HepG2 (cell line): ENCODE results near the gene LNX2. TPM values are rescaled to one million over a fixed set of nuclear protein-coding genes. Genes with fewer than 3 reads are reported as not detected.
A peak's percentile ranks its signal among the peaks of the same experiment; 100 is the strongest.

Experiments used
- FOXK2 ChIP-seq: fragments of 450-650 bp; IDR thresholded peaks from 2 replicates; pipeline ENCODE4 v1.6.1; 2016
- HMGXB3 ChIP-seq: sonication (generic); formaldehyde crosslinking; IDR thresholded peaks from 2 replicates; pipeline ENCODE4 v1.4.0; 2020; ENCODE audit warnings: missing genetic modification reagents, borderline replicate concordance
- IKZF5 ChIP-seq: IDR thresholded peaks from 2 replicates; pipeline ENCODE4 v1.6.1; 2018; ENCODE audit warnings: missing genetic modification reagents, mild to moderate bottlenecking, missing compliant biosample characterization
- KAT2B ChIP-seq: fragments of 150-350 bp; IDR thresholded peaks from 2 replicates; pipeline ENCODE4 v1.6.1; 2014; ENCODE audit warnings: low read depth, low read length, borderline replicate concordance
- NFATC3 ChIP-seq: sonication (generic); formaldehyde crosslinking; IDR thresholded peaks from 2 replicates; pipeline ENCODE4 v1.5.1; 2020; ENCODE audit warnings: mild to moderate bottlenecking, missing genetic modification reagents
- NR2C2 ChIP-seq: sonication (generic); formaldehyde crosslinking; IDR thresholded peaks from 2 replicates; pipeline ENCODE4 v1.4.0; 2020; ENCODE audit warnings: missing genetic modification reagents, mild to moderate bottlenecking, moderate library complexity, borderline replicate concordance
- RBAK ChIP-seq: sonication (generic); formaldehyde crosslinking; IDR thresholded peaks from 2 replicates; pipeline ENCODE4 v1.5.1; 2020; ENCODE audit warnings: mild to moderate bottlenecking, missing genetic modification reagents
- SRSF9 ChIP-seq: fragments of 200-400 bp; formaldehyde crosslinking; IDR thresholded peaks from 2 replicates; pipeline ENCODE4 v1.6.1; 2018; ENCODE audit warnings: borderline replicate concordance, mild to moderate bottlenecking, low read depth, low read length; ENCODE audit not compliant: insufficient read depth, poor library complexity, severe bottlenecking
- ZBTB49 ChIP-seq: sonication (generic); formaldehyde crosslinking; IDR thresholded peaks from 2 replicates; pipeline ENCODE4 v1.4.0; 2020; ENCODE audit warnings: missing genetic modification reagents, borderline replicate concordance
- ZFP90 ChIP-seq: sonication (generic); formaldehyde crosslinking; IDR thresholded peaks from 2 replicates; pipeline ENCODE4 v1.8.0; 2022; ENCODE audit warnings: missing genetic modification reagents, mild to moderate bottlenecking, inconsistent platforms, borderline replicate concordance
- ZNF234 ChIP-seq: sonication (generic); formaldehyde crosslinking; conservative IDR thresholded peaks from 2 replicates; pipeline ENCODE4 v1.5.1; 2020; ENCODE audit warnings: mild to moderate bottlenecking, missing genetic modification reagents
- ZNF30 ChIP-seq: sonication (generic); formaldehyde crosslinking; IDR thresholded peaks from 2 replicates; pipeline ENCODE4 v1.5.0; 2020; ENCODE audit warnings: mild to moderate bottlenecking, missing genetic modification reagents
- ZNF317 ChIP-seq: sonication (generic); formaldehyde crosslinking; IDR thresholded peaks from 2 replicates; pipeline ENCODE4 v1.5.0; 2020; ENCODE audit warnings: mild to moderate bottlenecking, missing genetic modification reagents
- ZNF441 ChIP-seq: sonication (generic); formaldehyde crosslinking; IDR thresholded peaks from 2 replicates; pipeline ENCODE4 v1.7.0; 2021; ENCODE audit warnings: missing genetic modification reagents, borderline replicate concordance
- ZNF484 ChIP-seq: sonication (generic); formaldehyde crosslinking; IDR thresholded peaks from 2 replicates; pipeline ENCODE4 v1.5.1; 2020; ENCODE audit warnings: mild to moderate bottlenecking, low read depth, missing genetic modification reagents, borderline replicate concordance
- ZNF546 ChIP-seq: sonication (generic); formaldehyde crosslinking; conservative IDR thresholded peaks from 2 replicates; pipeline ENCODE4 v1.8.1; 2023; ENCODE audit warnings: mild to moderate bottlenecking, missing genetic modification reagents
- ZNF598 ChIP-seq: sonication (generic); formaldehyde crosslinking; IDR thresholded peaks from 2 replicates; pipeline ENCODE4 v1.5.1; 2020; ENCODE audit warnings: mild to moderate bottlenecking, missing genetic modification reagents, borderline replicate concordance
- ZNF850 ChIP-seq: sonication (generic); formaldehyde crosslinking; conservative IDR thresholded peaks from 2 replicates; pipeline ENCODE4 v1.9.0; 2021; ENCODE audit warnings: mild to moderate bottlenecking, missing genetic modification reagents
- polyA plus RNA-seq, 8 experiments: library from polyadenylated mRNA; depleted of rRNA in 3 of 8; stranded (reverse) in 7 of 8; unstranded in 1 of 8; fragments of >200 nt; fragmentation: Illumina TruSeq in 4 of 8; extraction: Trizol in 4 of 8; gene quantifications; 2 replicates each; pipeline versions ENCODE4 v1.2.1 to v1.2.3, GENCODE V29; 2011 to 2016; ENCODE audit warnings: low read depth in 4 of 8, missing spikeins in 1 of 8, mixed read lengths in 1 of 8; ENCODE audit not compliant: insufficient read depth in 1 of 8
- total RNA-seq, 5 experiments: library from RNA; depleted of rRNA; stranded (reverse); fragments of >200 nt; fragmentation: Illumina TruSeq; extraction: Trizol; gene quantifications; 2 replicates each; pipeline ENCODE4 v1.2.3, GENCODE V29; 2016; ENCODE audit warnings: low read depth in 1 of 5
- TF ChIP-seq, protein P1 (sequence below): sonication (generic); formaldehyde crosslinking; IDR thresholded peaks from 2 replicates; pipeline ENCODE4 v1.5.0; 2020; ENCODE audit warnings: missing genetic modification reagents

Gene LNX2
- total and polyA plus RNA-seq, 2 of the 13 experiments (the other 11 are each of a cell fraction or from before 2014, with no cell fraction given) = 9.2 to 9.7 TPM

DNA sequence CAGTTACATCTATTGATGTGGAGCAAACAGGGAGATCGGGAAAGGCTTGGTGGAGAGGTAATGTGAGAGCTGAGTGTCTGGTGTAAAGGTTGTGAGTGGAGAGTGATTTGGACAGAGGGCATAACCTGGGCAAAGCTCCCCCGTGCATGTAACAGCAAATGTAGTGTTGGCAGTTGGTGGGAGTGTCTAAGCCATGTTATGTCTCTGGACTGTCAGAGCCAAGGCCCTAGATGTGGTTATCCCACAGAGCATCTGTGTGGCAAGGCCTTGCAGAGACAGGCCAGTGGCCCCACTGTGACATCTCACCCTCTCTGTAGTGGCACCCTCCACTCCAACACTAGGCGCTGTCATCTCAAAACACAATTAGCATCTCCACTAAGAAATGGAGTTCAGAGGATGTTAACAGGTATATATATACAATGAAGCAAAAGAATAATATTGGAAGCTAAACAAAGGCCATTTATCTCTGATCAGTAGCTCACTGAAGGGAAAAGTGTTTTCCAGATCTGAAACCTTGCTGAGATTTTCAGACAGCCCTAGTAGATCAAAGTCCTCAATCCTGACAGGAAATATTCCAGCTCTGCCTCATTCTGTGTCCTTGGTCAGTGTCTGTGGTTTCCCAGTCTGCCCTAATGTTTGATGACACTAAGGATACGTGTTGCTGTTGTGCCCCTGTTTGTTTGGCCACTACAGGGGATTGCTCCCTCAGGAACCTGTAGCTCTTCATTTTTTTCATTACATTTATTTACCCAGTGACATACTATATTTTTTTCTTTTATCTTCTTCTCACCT lies 21.6 kb upstream of the LNX2 start (continued):
- TF ChIP-seq ZNF30 (no peak), ZNF850 (CRISPR knock-in tag) (no peak), FOXK2 (no peak), ZFP90 (no peak), ZNF546 (CRISPR knock-in tag) (no peak), SRSF9 (no peak), ZNF317 (CRISPR knock-in tag) (no peak), NR2C2 (no peak), ZNF598 (CRISPR knock-in tag) (no peak), ZNF441 (no peak), ZNF234 (CRISPR knock-in tag) (no peak), IKZF5 (peak; percentile 84), NFATC3 (CRISPR knock-in tag) (no peak), RBAK (no peak), KAT2B (no peak), ZNF484 (CRISPR knock-in tag) (no peak), HMGXB3 (CRISPR knock-in tag) (no peak), ZBTB49 (CRISPR knock-in tag) (no peak)
- TF ChIP-seq, protein P1, sequence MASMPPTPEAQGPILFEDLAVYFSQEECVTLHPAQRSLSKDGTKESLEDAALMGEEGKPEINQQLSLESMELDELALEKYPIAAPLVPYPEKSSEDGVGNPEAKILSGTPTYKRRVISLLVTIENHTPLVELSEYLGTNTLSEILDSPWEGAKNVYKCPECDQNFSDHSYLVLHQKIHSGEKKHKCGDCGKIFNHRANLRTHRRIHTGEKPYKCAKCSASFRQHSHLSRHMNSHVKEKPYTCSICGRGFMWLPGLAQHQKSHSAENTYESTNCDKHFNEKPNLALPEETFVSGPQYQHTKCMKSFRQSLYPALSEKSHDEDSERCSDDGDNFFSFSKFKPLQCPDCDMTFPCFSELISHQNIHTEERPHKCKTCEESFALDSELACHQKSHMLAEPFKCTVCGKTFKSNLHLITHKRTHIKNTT = no peak
